NT2/D1 (cell line): Measurements from ENCODE around the gene AHNAK.
"Not testable (repeated sequence)": the region's sequence is repeated elsewhere in the genome, so short reads cannot be mapped to it uniquely, and the experiment has no call there.

Experiments used
- SUZ12 ChIP-seq: IDR thresholded peaks from 2 replicates; pipeline ENCODE4 v1.6.1; 2011; ENCODE audit not compliant: insufficient read length, insufficient read depth; ENCODE audit errors: extremely low read depth
- YY1 ChIP-seq: IDR thresholded peaks from 2 replicates; pipeline ENCODE4 v1.6.1; 2011; ENCODE audit not compliant: insufficient read length, insufficient read depth
- ZNF274 ChIP-seq: IDR thresholded peaks from 2 replicates; pipeline ENCODE4 v1.6.1; 2011; ENCODE audit warnings: mild to moderate bottlenecking, low read depth, low read length

DNA sequence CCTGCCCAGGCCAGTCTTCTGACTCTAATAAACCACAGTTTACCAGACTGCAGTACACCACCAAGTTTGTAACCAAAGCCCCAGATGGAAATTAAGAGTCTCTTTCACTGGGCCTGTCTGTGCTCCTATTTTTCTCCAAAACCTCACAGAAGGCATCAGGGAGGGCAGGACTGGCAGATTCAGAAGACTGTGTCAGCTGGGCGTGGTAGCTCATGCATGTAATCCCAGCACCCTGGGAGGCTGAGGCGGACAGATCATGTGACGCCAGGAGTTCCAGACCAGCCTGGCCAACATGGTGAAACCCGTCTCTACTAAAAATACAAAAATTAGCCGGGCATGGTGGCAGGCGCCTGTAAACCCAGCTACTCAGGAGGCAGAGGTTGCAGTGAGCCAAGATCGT lies 38.8 kb upstream of the AHNAK start:
- TF ChIP-seq YY1, ZNF274, SUZ12: not testable (repeated sequence)
